Vagina (tissue), 2 donors: ENCODE results near the gene NKAIN2.

Experiments used
- POLR2AphosphoS5 ChIP-seq, 2 donors: sonication (generic); formaldehyde crosslinking; IDR thresholded peaks; one replicate each; pipeline ENCODE4 v1.9.0; 2017; ENCODE audit warnings: antibody characterized with exemption in 2 of 2, mild to moderate bottlenecking in 2 of 2, low read depth in 1 of 2; ENCODE audit not compliant: insufficient read depth in 1 of 2
- TF ChIP-seq, protein P1 (sequence below), 3 experiments: fragments of 450-650 bp in 2 of 3; fragments of 200-600 bp in 1 of 3; sonication (generic) in 1 of 3; IDR thresholded peaks; one replicate each; pipeline ENCODE4 v1.5.1; 2017 to 2019; ENCODE audit warnings: antibody characterized with exemption in 3 of 3, mild to moderate bottlenecking in 2 of 3, moderate library complexity in 2 of 3

DNA sequence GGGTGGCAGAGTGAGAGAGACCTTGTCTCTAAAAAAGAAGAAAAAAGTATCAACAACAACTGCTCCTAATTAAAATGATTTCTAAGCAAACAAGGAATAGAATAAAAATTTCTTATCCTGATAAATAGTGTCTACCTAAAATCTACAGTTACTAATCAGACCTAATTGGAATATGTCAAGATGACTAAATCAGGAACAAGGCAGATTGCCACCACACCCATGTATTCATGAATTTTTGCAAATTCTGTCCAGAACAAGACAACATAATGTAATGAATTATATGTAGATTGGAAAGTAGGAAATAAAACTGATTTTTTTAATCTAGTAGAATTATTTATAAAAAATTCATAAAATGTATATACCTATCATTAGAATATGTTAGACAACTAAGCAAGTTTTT, 339.8 kb downstream of the NKAIN2 start:
- no peak for TF ChIP-seq POLR2AphosphoS5 (IDR thresholded peaks at IDR 0.05; ENCODE audit: insufficient read depth in 1 of 2, low read depth in 1 of 2)
- TF ChIP-seq, protein P1, sequence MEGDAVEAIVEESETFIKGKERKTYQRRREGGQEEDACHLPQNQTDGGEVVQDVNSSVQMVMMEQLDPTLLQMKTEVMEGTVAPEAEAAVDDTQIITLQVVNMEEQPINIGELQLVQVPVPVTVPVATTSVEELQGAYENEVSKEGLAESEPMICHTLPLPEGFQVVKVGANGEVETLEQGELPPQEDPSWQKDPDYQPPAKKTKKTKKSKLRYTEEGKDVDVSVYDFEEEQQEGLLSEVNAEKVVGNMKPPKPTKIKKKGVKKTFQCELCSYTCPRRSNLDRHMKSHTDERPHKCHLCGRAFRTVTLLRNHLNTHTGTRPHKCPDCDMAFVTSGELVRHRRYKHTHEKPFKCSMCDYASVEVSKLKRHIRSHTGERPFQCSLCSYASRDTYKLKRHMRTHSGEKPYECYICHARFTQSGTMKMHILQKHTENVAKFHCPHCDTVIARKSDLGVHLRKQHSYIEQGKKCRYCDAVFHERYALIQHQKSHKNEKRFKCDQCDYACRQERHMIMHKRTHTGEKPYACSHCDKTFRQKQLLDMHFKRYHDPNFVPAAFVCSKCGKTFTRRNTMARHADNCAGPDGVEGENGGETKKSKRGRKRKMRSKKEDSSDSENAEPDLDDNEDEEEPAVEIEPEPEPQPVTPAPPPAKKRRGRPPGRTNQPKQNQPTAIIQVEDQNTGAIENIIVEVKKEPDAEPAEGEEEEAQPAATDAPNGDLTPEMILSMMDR (IDR thresholded peaks at IDR 0.05), result no peak
